Thoracic aorta (tissue), 2 donors: Measurements from ENCODE around the gene MTMR3. TPM values are rescaled to one million over a fixed set of nuclear protein-coding genes. Genes with fewer than 3 reads are reported as not detected.

Experiments used
- ATAC-seq: fragments of 150-250 bp; one replicate; pipeline ENCODE4 v1.8.0; 2017; ENCODE audit warnings: low read depth; ENCODE audit not compliant: insufficient number of reproducible peaks, low FRiP score
- DNase-seq: peaks from one replicate; pipeline ENCODE4 v3.0.0-alpha.2; 2020; ENCODE audit warnings: low spot score
- H3K27ac ChIP-seq, 2 donors: fragments of 200-600 bp; sonication (generic); 1 replicate in 1 of 2; 2 replicates in 1 of 2; pipeline ENCODE4 v1.5.1; 2016; ENCODE audit warnings: mild to moderate bottlenecking in 2 of 2, moderate library complexity in 2 of 2
- H3K27me3 ChIP-seq: fragments of 200-600 bp; sonication (generic); replicated peaks from 2 replicates; pipeline ENCODE4 v1.6.0; 2016; ENCODE audit warnings: mild to moderate bottlenecking; ENCODE audit not compliant: insufficient read depth
- H3K36me3 ChIP-seq: fragments of 200-600 bp; sonication (generic); one replicate; pipeline ENCODE4 v1.5.1; 2016
- H3K4me1 ChIP-seq, 2 donors: fragments of 200-600 bp; sonication (generic); 1 replicate in 1 of 2; 2 replicates in 1 of 2; pipeline versions ENCODE4 v1.5.1 to v1.6.0; 2016; ENCODE audit warnings: low read depth in 2 of 2, mild to moderate bottlenecking in 1 of 2; ENCODE audit not compliant: control insufficient read depth in 1 of 2
- H3K4me3 ChIP-seq: fragments of 200-600 bp; sonication (generic); 2 replicates; pipeline ENCODE4 v1.5.1; 2016; ENCODE audit warnings: mild to moderate bottlenecking
- H3K9me3 ChIP-seq: fragments of 200-600 bp; sonication (generic); 2 replicates; pipeline ENCODE4 v1.5.1; 2016
- total RNA-seq, 2 donors: library from RNA; depleted of rRNA; stranded (reverse); fragments of >200 nt; gene quantifications; one replicate each; pipeline versions ENCODE4 v1.1.0 to v1.2.3, GENCODE V29; 2016
- TF ChIP-seq, protein P1 (sequence below): fragments of 200-600 bp; sonication (generic); IDR thresholded peaks from one replicate; pipeline ENCODE4 v1.5.1; 2019; ENCODE audit warnings: antibody characterized with exemption

Gene MTMR3
- total RNA-seq, 2 donors from 2014 or later = 33.3 to 61.9 TPM

DNA sequence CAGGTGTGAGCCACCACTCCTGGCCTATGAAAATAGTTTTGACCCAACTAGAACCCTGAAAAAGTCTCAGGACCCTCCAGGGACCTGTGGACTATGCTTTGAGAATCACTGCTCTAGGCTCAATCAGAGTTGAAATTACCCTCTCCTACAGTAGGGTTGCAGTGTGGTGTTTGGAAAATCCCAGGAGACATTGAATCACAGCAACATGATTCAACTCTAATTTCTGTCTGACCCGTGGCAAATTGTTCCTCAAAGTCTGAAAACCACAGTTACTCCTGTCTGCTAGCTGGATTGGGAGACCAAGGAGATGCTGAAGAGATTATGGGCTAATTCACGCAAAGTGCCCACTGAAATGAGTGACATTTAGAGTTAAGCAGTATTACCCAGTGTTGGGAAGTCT, 5.4 kb upstream of the MTMR3 start:
- TF ChIP-seq, protein P1, sequence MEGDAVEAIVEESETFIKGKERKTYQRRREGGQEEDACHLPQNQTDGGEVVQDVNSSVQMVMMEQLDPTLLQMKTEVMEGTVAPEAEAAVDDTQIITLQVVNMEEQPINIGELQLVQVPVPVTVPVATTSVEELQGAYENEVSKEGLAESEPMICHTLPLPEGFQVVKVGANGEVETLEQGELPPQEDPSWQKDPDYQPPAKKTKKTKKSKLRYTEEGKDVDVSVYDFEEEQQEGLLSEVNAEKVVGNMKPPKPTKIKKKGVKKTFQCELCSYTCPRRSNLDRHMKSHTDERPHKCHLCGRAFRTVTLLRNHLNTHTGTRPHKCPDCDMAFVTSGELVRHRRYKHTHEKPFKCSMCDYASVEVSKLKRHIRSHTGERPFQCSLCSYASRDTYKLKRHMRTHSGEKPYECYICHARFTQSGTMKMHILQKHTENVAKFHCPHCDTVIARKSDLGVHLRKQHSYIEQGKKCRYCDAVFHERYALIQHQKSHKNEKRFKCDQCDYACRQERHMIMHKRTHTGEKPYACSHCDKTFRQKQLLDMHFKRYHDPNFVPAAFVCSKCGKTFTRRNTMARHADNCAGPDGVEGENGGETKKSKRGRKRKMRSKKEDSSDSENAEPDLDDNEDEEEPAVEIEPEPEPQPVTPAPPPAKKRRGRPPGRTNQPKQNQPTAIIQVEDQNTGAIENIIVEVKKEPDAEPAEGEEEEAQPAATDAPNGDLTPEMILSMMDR = no peak
- Histone ChIP-seq H3K4me1 (no peaks in the 10 kb centered on the region), H3K36me3 (no peaks in the 10 kb centered on the region), H3K4me3 (no peak overlapping the region), H3K27ac (no peak overlapping the region), H3K9me3 (no peaks in the 10 kb centered on the region), H3K27me3 (no peaks in the 10 kb centered on the region)
- no peak for DNase-seq
- ATAC-seq = no peak

DNA sequence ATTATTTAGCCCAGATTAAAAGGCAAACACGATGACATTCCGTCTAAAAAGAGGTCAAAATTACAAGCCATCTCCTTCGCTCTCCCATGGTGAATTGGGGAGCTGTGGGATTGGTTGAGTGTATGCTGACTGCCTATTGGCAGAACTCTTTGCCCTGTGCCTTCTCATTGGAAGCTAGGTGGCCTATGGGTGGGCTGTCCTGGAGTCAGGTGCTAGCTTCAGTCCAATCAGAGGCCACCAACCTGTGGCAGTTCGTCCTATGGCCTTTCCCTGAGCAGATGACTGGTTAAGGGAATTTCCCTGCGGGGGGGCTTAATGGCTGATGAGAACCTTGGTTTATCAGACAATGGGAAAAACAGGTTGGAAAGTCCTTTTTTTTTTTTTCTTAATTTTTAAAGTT, 3.2 kb upstream of the MTMR3 start:
- peaks cover 5 to 7% of the 10 kb centered on the region in 2 donors for H3K4me1 ChIP-seq
- no peaks in the 10 kb centered on the region for H3K27me3 ChIP-seq
- ATAC-seq (no peak), DNase-seq (no peak)
- no peaks in the 10 kb centered on the region for H3K9me3 ChIP-seq
- TF ChIP-seq, protein P1 = no peak
- H3K4me3 ChIP-seq = no peak overlapping the region
- H3K36me3 ChIP-seq = no peaks in the 10 kb centered on the region
- no peak overlapping the region for H3K27ac ChIP-seq

DNA sequence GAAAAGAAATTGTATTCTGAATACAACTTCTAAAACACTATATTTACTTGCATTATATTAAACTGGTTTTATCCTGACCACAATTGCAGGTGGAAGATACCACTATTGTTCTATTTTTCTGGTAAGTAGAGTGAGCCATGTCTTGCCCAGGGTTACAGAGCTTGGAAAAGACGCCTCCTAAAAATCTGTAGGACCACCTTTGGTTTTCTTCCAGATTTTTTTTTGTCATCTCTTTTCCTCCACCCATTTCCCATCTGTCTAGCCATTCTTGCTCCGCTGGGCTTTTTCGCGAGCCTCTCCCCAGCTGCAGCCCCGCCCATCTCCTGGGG, 294 bp upstream of the MTMR3 start:
- Histone ChIP-seq H3K27ac (peak overlapping the region in 1 of 2 donors; percentile 81), H3K36me3 (no peaks in the 10 kb centered on the region), H3K9me3 (no peaks in the 10 kb centered on the region), H3K4me1 (peaks cover 16 to 34% of the 10 kb centered on the region in 2 donors), H3K27me3 (no peaks in the 10 kb centered on the region), H3K4me3 (peak overlapping the region; percentile 89)
- peak; percentile 76 for ATAC-seq
- TF ChIP-seq, protein P1 = no peak
- DNase-seq = no peak

DNA sequence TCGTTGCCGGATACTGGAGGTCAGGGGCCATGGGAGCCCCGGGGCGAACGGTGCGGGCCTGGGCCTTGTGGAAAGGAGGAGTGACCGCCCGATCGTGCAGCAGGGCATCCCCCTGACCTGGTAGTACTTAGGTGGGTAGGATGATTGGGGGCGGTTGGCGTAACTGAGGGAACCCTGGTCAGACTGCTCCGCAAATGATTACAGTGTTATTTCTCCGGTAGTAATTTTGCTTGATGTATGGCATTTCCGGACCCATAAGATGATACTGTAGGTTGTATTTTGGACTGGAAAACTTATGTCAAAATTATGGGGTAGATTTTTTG, 762 bp downstream of the MTMR3 start:
- Histone ChIP-seq H3K27ac (peak overlapping the region; percentile 81 to 86), H3K9me3 (no peaks in the 10 kb centered on the region), H3K27me3 (no peaks in the 10 kb centered on the region), H3K4me1 (peaks cover 16 to 39% of the 10 kb centered on the region in 2 donors), H3K4me3 (peak overlapping the region; percentile 89), H3K36me3 (no peaks in the 10 kb centered on the region)
- ATAC-seq (no peak), DNase-seq (no peak)
- TF ChIP-seq, protein P1 = no peak

DNA sequence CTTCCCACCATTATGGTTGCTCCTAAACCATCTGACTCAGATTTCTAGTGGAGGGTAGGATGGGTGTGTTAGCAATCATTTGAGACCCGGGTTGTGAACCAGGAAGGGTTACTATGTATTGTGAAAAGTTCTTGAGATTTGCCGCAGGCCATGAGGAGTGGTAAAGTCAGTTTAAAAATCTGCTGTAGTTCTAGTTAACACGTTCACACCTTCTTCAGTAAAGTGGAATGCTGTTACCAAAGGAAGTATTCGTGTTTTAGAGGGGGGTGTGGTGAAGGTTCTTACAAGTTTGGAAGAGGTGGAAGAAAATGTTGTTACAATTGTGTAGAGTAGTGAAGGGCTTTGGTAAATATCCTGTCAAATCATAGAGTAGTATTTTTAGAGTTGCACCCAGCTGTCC, 2.6 kb downstream of the MTMR3 start:
- Histone ChIP-seq H3K4me3 (no peak overlapping the region), H3K27ac (no peak overlapping the region), H3K27me3 (no peaks in the 10 kb centered on the region), H3K4me1 (peaks cover 16 to 39% of the 10 kb centered on the region in 2 donors), H3K9me3 (no peaks in the 10 kb centered on the region), H3K36me3 (no peaks in the 10 kb centered on the region)
- ATAC-seq = no peak
- no peak for DNase-seq
- TF ChIP-seq, protein P1 = no peak
